Measurements from ENCODE around the gene WDR26.

GRCh38 chr1:224429616-224430326 is 4.8 kb downstream of the WDR26 start:
- TF ChIP-seq TEAD4 (IDR thresholded peaks at IDR 0.05) (no peak), FOXM1 (IDR thresholded peaks at IDR 0.05; ENCODE audit: borderline replicate concordance, low read depth) (no peak), TAF1 (IDR thresholded peaks at IDR 0.05; ENCODE audit: low read depth) (no peak), EP300 (IDR thresholded peaks at IDR 0.05; ENCODE audit: borderline replicate concordance) (no peak), REST (IDR thresholded peaks at IDR 0.05; ENCODE audit: low read depth) (no peak), ZBTB7A (IDR thresholded peaks at IDR 0.05; ENCODE audit: low read depth) (no peak), RAD21 (IDR thresholded peaks at IDR 0.05; ENCODE audit: low read depth) (no peak), MAX (IDR thresholded peaks at IDR 0.05) (no peak), CEBPB (IDR thresholded peaks at IDR 0.05) (no peak), CREB1 (IDR thresholded peaks at IDR 0.05; ENCODE audit: low read depth) (no peak), TCF12 (IDR thresholded peaks at IDR 0.05; ENCODE audit: low read depth) (no peak), USF1 (IDR thresholded peaks at IDR 0.05) (no peak), NFIC (IDR thresholded peaks at IDR 0.05) (no peak)
